Colonic mucosa (tissue), 4 donors: Measurements from ENCODE around the gene ANO2. TPM values are rescaled to one million over a fixed set of nuclear protein-coding genes. Genes with fewer than 3 reads are reported as not detected.

Experiments
- DNase-seq: peaks from one replicate; pipeline ENCODE4 v3.0.0-alpha.2; 2020
- H3K27ac ChIP-seq: fragments of 200-600 bp; one replicate; pipeline ENCODE4 v1.8.0; 2021
- H3K27me3 ChIP-seq: fragments of 200-600 bp; one replicate; pipeline ENCODE4 v1.8.0; 2021
- H3K36me3 ChIP-seq: fragments of 200-600 bp; one replicate; pipeline ENCODE4 v1.8.0; 2021
- H3K4me1 ChIP-seq: fragments of 200-600 bp; one replicate; pipeline ENCODE4 v1.8.0; 2021; ENCODE audit warnings: mild to moderate bottlenecking
- H3K4me3 ChIP-seq: fragments of 200-600 bp; one replicate; pipeline ENCODE4 v1.8.0; 2021
- H3K9ac ChIP-seq, 2 donors: one replicate each; pipeline ENCODE4 v1.7.0; 2013; ENCODE audit warnings: control low read depth in 2 of 2, low read depth in 2 of 2, low read length in 2 of 2
- H3K9me3 ChIP-seq: fragments of 200-600 bp; one replicate; pipeline ENCODE4 v1.8.0; 2021
- intact Hi-C: fragments of 100-400 bp; cut with DNase I; formaldehyde crosslinking; loops from one replicate; pipeline ENCODE4 v1.14.1; 2022
- total RNA-seq, 2 donors: library from RNA; stranded (reverse); fragmentation: NEBNext Ultra II Directional in 1 of 2; extraction: Animal tissue kit (Norgen Biotek cat#: 25700) in 1 of 2; gene quantifications; one replicate each; pipeline ENCODE4 v1.2.1, GENCODE V29; 2021
- TF ChIP-seq, protein P1 (sequence below): fragments of 200-600 bp; IDR thresholded peaks from one replicate; pipeline ENCODE4 v1.8.0; 2022; ENCODE audit warnings: antibody characterized with exemption, mild to moderate bottlenecking
- donor health status: healthy.
- donor health status: DM: no; HTN: no; CAD: no.
- donor health status: DM: no; HTN: no; CAD: no.

Gene ANO2
- total RNA-seq, 2 donors from 2014 or later = 1.1 to 2.2 TPM

GRCh38 chr12:5560265-5560664 is 384.8 kb downstream of the ANO2 start:
- TF ChIP-seq, protein P1, sequence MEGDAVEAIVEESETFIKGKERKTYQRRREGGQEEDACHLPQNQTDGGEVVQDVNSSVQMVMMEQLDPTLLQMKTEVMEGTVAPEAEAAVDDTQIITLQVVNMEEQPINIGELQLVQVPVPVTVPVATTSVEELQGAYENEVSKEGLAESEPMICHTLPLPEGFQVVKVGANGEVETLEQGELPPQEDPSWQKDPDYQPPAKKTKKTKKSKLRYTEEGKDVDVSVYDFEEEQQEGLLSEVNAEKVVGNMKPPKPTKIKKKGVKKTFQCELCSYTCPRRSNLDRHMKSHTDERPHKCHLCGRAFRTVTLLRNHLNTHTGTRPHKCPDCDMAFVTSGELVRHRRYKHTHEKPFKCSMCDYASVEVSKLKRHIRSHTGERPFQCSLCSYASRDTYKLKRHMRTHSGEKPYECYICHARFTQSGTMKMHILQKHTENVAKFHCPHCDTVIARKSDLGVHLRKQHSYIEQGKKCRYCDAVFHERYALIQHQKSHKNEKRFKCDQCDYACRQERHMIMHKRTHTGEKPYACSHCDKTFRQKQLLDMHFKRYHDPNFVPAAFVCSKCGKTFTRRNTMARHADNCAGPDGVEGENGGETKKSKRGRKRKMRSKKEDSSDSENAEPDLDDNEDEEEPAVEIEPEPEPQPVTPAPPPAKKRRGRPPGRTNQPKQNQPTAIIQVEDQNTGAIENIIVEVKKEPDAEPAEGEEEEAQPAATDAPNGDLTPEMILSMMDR = no peak
- intact Hi-C loops = no loop called here
- H3K27me3 ChIP-seq = no peaks in the 10 kb centered on the region
- H3K4me3 ChIP-seq = no peak overlapping the region
- H3K36me3 ChIP-seq = no peaks in the 10 kb centered on the region
- H3K4me1 ChIP-seq = no peaks in the 10 kb centered on the region
- DNase-seq = no peak
- no peak overlapping the region for H3K27ac ChIP-seq
- no peak overlapping the region for H3K9ac ChIP-seq
- H3K9me3 ChIP-seq = no peaks in the 10 kb centered on the region

- H3K4me1 ChIP-seq = no peaks in the 10 kb centered on the region
- no peak for DNase-seq
- no peaks in the 10 kb centered on the region for H3K36me3 ChIP-seq
- no peaks in the 10 kb centered on the region for H3K27me3 ChIP-seq
- no peak overlapping the region for H3K27ac ChIP-seq
- intact Hi-C loops = no loop called here
- TF ChIP-seq, protein P1 = no peak
- no peak overlapping the region for H3K4me3 ChIP-seq
- H3K9ac ChIP-seq = no peak overlapping the region
- H3K9me3 ChIP-seq = no peaks in the 10 kb centered on the region
These were observed 387.2 kb downstream of the ANO2 start for GRCh38 chr12:5557906-5558305.

DNA sequence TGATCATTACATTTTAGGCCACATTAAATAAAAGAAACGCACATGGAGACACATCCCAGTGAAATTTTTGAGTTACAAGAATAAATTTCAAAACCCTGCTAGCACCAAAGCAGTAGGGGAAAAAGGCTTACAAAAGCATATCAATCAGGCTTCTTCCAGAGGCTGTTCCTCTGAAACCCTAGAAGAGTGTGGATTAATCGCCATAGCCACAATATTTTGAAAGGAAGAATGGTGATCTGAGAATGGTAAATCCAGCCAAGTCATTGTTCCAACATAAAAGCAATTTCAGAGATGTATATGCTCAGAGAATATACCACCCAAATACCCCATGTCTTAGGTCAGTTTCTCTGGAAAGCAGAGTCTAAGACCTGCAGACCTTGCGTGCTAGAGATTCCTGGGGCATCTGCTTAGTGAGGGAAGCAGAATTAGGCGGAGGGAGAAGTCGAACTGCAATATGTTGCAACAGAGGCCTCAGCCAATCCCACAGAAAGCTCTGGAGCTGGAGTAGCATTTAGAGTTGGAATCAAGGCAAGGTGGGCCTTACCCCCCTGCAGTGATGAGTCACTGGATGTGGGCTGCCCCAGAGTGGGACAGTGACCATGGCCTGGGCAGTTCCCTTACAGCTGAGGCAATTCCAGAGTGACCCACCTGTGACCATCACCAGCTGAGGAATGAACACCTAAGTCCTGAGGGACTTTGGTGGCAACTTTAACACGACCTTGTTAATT is 387.9 kb downstream of the ANO2 start:
- H3K4me3 ChIP-seq = no peak overlapping the region
- no peak overlapping the region for H3K9ac ChIP-seq
- no peaks in the 10 kb centered on the region for H3K9me3 ChIP-seq
- H3K27ac ChIP-seq = no peak overlapping the region
- no peaks in the 10 kb centered on the region for H3K36me3 ChIP-seq
- H3K4me1 ChIP-seq = no peaks in the 10 kb centered on the region
- intact Hi-C loops = no loop called here
- TF ChIP-seq, protein P1 = no peak
- no peak for DNase-seq
- no peaks in the 10 kb centered on the region for H3K27me3 ChIP-seq

DNA sequence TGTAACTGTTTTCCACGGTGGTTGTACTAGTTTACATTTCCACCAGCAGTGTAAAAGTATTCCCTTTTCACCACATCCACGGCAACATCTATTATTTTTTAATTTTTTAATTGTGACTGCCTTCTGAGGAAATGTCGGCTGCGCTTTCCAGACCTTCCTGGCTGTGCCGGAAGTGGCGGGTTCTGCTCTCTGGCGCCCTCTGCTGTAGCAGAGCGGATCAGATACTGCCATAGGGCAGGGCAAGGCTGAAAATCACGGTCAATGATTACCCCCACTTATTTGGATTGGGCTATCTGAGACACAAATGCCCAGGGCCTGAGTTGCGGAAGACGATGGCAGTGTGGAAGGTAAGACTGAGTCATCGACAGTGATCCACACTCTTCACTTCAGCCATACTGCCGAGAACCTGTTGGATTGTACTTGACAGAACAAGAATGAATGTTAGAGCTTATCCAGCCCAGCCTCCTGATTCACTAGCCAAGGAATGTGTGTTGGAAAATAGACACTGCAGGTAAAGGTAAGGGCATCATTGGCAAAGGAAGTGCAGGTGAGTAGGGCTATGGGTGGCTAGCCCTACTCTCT is 388.9 kb downstream of the ANO2 start:
- TF ChIP-seq, protein P1 = no peak
- Histone ChIP-seq H3K4me1 (no peaks in the 10 kb centered on the region), H3K4me3 (no peak overlapping the region), H3K27me3 (no peaks in the 10 kb centered on the region), H3K9me3 (no peaks in the 10 kb centered on the region), H3K27ac (no peak overlapping the region), H3K9ac (no peak overlapping the region), H3K36me3 (no peaks in the 10 kb centered on the region)
- peak; percentile 34 for DNase-seq
- intact Hi-C loops = no loop called here

GRCh38 chr12:5554711-5555110 is 390.3 kb downstream of the ANO2 start:
- H3K4me3 ChIP-seq = no peak overlapping the region
- no peaks in the 10 kb centered on the region for H3K36me3 ChIP-seq
- no peaks in the 10 kb centered on the region for H3K4me1 ChIP-seq
- H3K9me3 ChIP-seq = no peaks in the 10 kb centered on the region
- H3K27me3 ChIP-seq = no peaks in the 10 kb centered on the region
- H3K27ac ChIP-seq = no peak overlapping the region
- no peak overlapping the region for H3K9ac ChIP-seq
- intact Hi-C loops = no loop called here
- DNase-seq = no peak
- TF ChIP-seq, protein P1 = no peak
